Stimulated activated naive CD4-positive, alpha-beta T cell (primary cell): Measurements from ENCODE around the gene DUSP23.

Source experiments
- DNase-seq, 6 experiments: peaks; one replicate each; lab custom pipeline; 2025; lab: John Stamatoyannopoulos, UW

The DUSP23 gene

DNA sequence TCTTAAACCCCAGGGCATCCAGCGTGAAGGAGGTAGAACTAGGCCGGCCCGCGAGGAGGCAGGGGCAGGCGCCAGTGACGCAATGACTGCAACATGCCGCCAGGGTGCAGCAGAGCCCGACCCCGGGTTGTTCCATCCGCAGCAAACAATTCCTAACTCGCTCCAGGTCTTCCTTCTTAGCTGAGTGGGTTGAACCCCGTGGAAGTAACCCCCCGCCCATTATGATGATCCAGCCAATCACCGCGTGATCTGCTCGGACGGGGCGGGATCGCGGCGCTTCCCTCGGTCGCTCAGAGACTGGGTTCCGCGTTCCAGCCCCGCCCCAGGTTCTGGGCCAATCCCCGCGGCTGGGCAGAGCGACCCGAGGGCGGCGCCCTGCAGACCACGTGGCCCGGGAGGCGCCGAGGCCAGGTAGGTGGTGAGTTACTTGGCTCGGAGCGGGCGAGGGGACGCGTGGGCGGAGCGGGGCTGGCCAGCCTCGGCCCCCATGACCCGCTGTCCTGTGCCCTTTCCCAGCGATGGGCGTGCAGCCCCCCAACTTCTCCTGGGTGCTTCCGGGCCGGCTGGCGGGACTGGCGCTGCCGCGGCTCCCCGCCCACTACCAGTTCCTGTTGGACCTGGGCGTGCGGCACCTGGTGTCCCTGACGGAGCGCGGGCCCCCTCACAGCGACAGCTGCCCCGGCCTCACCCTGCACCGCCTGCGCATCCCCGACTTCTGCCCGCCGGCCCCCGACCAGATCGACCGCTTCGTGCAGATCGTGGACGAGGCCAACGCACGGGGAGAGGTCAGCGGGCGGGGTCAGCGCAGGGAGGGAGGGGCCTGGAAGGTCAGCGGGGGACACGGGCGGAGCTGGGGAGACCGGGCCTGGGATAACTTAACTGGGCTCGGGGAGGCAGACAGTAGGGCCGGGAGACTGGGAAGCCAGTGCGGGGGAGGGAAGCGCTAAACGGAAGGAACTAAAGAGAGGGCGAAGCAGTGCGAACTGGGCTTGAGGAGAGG lies at the start of gene DUSP23:
DUSP23 (plus strand) TSS at position 380 of the 1,000 bp plus-strand sequence; CDS start at position 519, 139 bp downstream.
- peak; percentile 93 to 95 (median 94) for DNase-seq

DNA sequence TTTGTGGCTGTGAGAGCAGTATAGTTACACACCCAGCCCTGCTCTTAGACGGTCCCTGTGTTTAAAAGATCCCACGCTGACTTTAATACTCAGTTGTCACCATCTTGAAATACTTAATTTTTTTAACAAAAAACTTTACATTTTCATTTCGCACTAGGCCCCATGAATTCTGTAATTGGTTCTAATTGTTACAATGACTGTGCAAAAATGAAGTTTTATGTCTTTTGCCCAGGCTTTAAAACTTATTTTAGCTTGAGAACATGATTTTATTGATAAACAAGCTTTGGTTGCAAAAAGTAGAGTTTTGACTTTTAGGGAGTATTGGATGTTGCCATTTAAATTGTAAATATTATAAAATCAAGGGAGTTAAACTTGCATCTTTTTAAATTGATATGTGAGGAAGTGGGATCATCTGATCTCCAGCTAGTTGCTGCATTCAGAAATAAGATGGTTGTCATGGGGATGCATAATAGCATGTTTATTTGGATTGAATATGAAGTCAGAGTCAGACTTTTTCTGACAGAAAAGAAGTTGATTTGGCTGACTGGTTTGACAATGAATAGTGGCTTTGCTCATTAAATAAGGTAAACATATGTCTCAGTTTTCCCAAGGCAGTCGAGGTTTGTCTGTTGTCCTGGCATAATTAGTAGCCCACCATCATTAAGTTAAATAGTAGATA lies 43.4 kb upstream of the DUSP23 start:
- no peak for DNase-seq

DNA sequence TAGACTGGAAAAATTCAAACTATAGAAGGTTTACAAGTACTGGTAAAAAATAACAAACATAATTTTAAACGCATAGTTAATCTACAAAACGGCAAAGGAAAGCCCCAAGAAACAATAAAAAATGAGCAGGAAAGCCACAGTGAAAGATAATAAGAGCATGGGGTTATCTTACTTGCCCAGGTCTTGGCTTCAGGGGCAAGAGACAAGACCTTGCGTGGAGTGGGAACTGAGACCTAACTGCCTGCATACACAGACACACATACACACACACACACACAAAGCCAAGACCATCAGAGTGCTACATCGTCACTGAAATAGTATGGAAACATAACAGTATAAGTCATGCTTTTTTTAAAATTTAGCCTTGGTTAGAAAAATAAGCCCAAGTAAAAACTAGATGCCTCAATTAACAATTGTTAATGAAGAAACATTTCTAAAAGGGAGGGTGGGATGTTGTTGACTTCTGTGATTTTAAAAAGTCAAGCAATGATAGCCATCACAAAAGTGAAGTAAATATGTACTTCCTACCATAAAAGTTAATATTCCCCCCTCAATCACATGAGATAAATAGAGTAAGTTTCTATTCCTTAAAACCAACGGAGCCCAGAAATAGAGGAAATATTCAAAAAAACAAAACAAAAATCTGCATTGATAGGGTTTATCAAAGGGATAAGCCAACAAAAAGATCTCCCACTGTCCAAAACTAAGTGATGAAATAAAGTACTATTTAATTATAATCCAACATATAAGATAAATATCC lies 36.9 kb upstream of the DUSP23 start:
- DNase-seq, result no peak

DNA sequence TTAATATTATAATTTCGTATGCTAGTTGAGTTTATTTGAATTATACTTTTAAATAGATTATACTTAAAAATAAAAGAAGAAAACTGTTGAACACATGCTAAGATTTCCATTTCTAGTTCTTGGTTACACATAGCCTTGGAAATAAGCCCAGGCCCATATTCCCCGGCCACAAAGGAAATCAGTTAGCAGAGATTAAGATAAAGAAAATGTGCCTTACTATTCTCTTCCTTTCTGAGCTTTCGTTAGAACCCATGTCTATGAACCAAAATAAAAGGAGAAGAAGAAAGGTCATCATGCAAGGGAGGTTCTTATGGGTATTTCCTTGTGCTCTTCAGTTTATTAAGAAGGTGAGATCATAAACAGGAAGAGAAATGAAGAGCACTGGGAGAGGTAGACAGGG lies 34.1 kb upstream of the DUSP23 start:
- no peak for DNase-seq

DNA sequence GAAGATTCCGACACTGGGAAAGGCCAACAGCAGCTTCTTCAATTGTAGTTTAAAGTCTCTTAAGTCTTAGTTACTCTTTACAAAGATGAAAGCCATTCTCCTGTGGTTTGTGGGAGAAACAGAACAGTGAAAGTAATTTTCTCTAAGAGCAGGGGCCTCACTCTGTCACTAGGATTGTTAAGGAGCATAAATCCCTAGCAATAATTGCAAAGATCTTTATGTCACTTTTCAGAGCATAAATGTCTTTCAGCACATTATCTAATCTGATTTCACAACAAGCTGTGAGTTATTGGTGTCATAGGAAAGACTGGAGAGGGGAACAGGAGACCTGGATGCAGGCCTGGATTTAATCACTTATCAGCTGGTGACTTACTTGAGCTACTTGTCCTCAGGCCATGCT lies 32.4 kb upstream of the DUSP23 start:
- DNase-seq, result no peak

DNA sequence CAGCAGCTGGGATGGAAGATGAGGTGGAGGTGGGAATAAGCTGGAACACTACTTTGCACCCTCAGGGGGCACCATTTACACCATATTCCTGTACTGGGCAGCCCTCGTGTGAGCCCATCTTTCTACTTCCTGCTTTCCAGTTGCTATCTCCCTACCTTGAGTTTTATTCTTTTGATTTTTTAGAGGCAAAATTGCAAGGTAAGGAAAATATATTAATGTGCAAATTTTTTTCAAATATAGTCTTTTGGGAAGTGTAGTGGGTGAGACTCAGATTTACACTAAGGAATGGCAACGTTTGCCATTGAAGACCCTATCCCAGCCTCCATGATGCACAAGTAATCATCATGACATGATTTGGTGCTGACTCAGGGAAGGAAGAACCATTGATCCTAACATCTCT lies 31.1 kb upstream of the DUSP23 start:
- DNase-seq, result no peak

DNA sequence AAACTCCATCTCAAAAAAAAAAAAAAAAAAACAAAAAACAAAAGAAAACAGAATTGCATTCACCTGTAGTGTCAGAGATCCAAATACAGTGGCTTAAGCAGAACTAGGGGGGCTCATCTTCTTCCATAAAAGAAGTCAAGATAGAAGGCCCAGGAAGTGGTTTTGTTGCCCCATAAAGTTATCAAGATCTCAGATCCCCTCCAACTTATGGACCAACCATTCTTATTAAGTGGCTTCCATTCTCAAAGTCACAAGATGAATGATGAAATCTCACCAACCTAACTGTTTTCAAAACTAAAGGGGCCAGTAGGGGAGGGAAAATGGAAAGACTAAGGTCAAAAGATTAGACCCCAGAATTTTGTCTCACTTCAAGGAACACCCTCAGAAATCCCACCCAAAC lies 30.1 kb upstream of the DUSP23 start:
- no peak for DNase-seq

DNA sequence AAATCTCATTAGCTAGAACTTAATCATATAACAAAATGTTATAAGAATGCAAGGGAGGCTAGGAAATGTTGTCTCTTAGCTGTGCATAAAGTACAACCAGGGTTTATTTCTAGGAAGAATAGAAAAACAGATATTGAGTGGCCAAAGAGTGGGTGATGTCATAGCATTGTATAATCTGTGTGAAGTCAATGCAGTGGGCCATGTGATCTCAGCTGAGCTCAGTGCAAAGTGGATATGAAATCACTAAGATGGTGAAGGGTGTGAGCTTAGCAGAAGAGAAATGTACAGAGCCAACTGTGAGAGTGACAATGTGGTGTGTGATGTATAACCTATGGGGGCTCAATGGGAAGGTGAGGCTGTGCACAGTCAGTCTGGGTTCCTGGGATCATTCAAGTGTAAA lies 29.7 kb upstream of the DUSP23 start:
- no peak for DNase-seq

DNA sequence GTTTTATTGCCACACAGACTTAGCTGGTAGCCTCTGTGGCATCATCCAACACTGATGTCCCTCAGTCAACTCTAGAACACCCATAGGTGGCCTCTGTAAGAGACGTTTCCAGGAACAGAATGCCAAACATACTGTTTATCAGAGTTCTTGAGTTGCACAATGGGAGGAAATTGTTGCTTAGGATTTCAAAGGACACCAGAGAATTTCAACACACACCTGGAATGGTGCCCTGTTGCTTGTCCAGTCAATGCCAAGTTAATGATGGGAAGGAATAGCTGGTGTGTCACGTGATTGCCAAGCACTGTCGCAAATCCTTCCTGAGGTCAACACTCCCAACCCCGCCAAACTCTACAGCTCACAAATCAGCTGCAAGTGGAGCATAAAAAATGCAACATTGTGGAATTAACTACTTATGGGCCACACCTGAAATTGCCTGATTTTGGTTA lies 28.6 kb upstream of the DUSP23 start:
- no peak for DNase-seq

DNA sequence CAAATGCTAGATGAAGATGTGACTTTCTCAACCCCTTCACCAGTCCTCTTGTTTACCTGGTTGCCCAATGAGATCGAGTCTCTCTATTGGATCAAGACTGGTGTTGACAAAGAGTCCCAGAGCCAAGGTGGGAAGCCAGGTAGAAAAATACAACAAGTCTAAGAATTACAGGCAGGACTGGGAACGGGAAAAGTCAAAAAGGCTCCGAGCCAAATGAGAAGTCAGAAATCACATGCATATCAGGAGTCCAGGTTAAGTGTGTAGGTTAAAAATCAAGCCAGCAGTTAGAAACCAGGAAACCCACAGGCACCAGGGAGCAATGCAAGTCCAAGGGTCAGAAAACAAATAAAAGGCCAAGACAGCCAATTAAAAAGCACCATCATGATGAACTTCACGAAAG lies 27.4 kb upstream of the DUSP23 start:
- no peak for DNase-seq

DNA sequence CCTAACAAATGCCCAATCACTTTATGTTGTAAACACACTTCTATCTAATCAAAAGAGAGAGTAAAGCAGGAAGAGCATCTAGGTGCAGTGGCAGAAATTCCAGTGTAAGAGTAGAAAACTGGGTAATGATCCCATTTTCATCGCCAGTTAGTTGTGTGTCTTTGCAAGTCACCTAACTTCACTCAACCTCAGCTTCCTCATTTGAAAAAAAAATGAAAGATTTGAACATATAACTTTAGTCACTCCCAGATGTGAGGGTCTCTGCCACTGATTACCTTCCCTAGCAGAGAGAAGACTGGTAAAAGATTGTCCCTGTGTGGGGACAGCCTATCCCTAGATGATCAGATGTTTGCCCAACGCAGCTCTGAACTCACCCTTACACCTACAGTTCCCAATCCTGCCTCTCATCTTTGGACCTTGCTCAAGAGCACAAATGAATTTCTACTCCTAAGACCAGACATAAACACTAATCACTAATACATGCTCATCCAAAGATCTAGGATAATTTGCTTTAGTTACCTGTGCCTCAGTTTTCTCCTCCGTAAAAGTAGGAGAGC lies 25.2 kb upstream of the DUSP23 start:
- no peak for DNase-seq

DNA sequence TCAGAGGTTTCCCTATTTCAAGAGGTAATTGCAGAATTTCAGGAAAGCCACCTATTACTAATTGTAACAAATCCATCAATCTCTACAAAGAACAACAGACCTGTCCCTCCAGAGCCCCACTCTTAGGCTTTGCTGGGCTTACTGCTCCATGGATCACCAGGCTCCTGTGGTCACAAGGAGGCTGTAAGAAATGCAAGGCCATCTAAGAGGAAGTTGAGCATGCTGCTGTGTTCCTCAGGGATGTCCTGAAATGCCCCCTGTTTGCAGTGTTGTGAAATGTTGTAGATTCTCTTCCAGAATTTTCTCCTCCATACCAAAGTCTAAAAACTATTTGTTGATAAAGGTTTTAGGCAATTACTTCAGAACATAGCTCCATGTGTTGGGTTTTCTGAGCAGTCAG lies 24.4 kb upstream of the DUSP23 start:
- no peak for DNase-seq

DNA sequence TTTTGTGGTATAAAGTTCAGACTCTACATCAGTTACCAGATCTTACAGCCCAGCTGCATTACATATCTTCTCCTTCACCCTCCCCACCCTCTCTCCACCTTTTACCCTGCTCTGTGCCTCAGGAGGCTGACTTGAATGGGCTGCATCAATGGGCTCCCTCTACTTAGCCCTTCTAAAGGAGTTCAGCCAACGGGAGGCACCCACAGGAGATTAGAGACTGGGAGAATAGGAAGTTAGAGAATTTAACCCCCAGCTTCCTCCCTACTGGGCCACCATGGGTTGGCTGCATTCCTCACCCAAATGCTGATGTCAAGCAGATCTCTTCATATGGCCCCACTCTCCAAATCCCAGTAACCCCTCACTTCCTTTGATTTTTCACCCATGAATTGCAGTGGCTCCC lies 17.1 kb upstream of the DUSP23 start:
- no peak for DNase-seq

DNA sequence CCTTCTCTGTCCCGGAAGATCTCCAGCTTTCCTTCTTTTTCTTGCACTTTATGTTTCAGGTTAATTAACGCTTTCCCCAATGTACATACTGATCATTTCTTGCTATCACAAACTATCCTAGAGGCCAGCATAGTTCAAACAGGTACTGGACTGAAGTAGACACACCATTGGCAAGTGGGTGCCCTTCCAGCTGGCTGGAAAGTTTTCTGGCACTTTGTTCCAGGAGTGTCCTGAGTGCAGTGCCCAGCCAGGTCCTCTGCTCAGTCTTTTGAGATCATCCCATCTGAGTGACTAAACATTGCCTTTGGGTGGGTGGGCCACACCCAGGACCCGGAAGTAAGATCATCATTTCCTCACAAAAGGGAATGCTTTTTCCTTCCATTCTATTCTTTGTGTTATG lies 15.0 kb upstream of the DUSP23 start:
- no peak for DNase-seq

DNA sequence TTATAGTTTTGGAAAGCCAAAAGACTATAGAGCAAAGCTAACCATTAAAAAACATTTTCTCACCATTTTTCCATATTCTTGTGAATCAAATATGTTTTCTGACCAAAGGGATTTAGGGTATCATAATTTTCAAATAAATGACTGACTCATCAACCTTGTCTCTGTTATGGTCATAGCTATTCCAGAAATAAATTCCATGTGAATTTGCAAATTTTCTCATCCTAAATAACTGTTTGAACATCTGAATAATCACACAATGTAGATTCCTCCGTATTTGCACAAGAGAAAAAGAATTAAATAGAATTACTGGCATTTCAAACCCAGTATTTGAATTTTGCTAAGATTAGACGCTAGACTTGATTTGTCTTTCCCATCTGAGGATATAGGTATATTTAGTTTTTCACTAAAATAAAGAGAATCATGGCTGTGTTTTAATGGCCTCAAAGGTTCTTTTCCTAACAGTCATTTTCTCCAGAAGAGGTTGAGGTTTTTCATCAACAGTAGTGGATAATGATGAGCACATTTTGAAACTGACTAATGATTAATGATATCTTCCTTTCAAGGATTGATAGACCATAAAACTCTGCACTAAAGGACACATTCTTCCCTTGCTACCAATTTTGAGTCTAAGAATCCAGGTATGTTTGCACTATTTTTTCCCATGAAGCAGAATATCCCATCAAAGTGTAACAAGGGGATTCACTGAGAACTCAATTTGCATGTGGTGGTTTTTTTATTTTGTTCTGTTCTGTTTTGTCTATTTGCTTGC lies 9.5 kb upstream of the DUSP23 start:
- no peak for DNase-seq

DNA sequence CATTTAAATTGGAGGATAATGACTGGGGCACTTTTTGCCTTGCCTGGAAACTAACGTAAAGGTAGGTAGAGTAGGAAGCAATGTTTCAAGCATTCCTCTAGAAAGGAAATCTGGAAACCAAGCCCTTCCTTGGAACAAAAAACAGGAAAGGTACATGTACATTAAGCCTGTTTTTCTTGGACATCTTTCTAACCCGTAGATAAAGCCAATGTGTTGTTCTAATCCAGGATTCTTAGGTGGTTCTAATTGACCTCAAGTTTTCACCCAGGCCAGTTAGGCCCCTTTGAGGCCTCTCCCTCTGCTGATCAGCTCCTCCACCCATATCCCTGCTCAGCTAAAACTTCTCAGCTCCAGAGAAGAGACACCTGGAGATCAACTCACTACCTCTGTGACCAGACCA lies 6.3 kb upstream of the DUSP23 start:
- DNase-seq, result no peak

DNA sequence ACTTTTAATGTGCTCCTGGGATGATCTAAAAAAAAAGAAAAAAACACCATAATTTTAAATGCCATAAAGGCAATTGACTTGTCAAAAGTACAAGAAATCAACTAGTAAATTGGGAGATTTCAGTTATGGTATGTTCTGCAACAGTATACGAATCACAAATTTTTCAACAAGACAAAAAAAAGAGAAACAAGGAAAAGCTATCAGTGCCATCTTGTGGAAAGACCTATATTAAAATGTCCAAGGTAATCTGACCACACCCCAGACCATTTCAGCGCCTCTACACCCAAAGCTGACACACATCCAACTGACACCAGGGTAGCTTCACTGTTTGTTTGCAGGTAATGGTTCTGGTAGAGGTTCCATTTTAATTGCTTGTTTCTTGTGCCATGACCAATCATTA lies 5.0 kb upstream of the DUSP23 start:
- no peak for DNase-seq

DNA sequence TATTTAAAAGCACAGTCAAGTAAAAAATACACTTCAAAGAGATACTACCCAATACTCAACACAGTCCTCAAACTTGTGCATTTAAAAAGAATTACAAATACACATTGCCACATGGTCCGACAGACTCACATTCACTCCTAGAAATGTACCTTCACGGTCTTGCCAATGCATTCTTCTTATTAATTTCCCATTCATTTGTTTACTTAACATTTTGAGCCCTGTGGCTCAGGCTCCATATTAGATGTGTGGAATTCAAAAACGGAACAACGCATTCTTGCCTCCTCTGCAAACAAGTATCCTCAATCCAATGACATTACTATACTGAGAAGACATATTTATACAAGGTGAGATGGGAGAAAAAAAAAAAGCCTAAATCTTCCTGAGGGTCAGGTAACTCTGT lies 2.5 kb upstream of the DUSP23 start:
- DNase-seq, result no peak

DNA sequence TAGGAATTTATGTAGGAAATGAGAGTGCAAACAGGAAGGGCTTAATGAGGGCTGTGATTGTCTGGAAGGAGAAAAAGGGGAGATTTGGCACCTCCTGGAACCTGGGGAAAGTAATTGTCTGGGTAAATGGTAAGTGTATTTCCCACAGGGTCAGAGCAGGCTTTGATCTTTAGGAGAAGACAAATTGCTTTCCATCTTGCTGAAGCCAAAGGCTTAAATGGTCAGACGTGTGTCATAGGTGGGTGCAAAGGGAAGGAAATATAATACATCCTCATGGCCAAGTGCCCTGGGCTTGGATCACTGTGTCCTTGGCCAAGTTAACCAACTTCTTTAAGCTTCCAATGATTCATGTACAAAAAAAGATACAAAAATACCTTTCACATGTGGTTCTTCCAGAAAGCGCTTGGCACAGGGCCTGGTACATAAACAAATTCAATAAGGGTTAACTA lies 1.3 kb upstream of the DUSP23 start:
- no peak for DNase-seq

DNA sequence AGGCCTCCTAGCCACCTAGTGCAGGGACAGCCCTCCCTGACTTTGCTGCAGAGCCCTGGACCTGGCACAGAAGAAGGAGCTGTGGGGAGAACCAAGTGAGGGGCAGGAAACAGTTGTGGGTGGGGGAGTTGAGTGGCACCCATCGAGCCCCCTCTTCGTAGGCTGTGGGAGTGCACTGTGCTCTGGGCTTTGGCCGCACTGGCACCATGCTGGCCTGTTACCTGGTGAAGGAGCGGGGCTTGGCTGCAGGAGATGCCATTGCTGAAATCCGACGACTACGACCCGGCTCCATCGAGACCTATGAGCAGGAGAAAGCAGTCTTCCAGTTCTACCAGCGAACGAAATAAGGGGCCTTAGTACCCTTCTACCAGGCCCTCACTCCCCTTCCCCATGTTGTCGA lies 1.2 kb downstream of the DUSP23 start:
- no peak for DNase-seq

DNA sequence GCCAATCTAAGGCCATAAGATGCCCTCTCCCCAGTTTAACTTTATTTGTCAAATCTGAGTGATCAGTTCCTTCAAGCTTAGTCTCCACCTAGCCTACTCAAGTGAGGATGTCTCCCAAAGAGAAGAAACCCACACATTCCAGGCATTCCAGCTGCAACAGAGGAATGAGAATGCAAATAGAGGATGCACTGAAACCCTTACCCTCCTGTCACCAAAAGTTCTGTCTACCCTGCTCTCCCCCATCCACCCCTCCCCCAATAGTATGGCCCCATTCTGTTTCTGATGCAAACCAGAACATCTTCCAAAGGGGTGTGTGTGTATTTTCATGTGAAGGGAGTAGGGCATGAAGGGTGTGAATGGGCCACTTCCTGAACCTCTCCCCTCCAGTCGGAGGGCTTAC lies 3.0 kb downstream of the DUSP23 start:
- no peak for DNase-seq
